Esophagus muscularis mucosa (tissue), 4 donors: ENCODE data around the gene MRPL28.

Source experiments
- CTCF ChIP-seq, 3 experiments: fragments of 200-600 bp in 2 of 3; fragments of 450-650 bp in 1 of 3; sonication (generic) in 2 of 3; IDR thresholded peaks; one replicate each; pipeline ENCODE4 v1.5.1; 2017 to 2019; ENCODE audit warnings: antibody characterized with exemption in 3 of 3, mild to moderate bottlenecking in 2 of 3, moderate library complexity in 1 of 3
- EP300 ChIP-seq: sonication (generic); formaldehyde crosslinking; IDR thresholded peaks from one replicate; pipeline ENCODE4 v1.6.1; 2017; ENCODE audit warnings: antibody characterized with exemption
- POLR2A ChIP-seq: fragments of 450-650 bp; IDR thresholded peaks from one replicate; pipeline ENCODE4 v1.6.1; 2017; ENCODE audit warnings: antibody characterized with exemption, moderate library complexity, mild to moderate bottlenecking, low read depth
- POLR2AphosphoS5 ChIP-seq, 2 donors: sonication (generic); formaldehyde crosslinking; IDR thresholded peaks; one replicate each; pipeline ENCODE4 v1.6.1; 2017; ENCODE audit warnings: antibody characterized with exemption in 2 of 2

GRCh38 chr16:391885-392335 lies 21.6 kb upstream of the MRPL28 start:
- TF ChIP-seq CTCF (IDR thresholded peaks at IDR 0.05) (peak; percentile 54 to 78 (median 76)), POLR2A (no peak), POLR2AphosphoS5 (IDR thresholded peaks at IDR 0.05) (no peak), EP300 (no peak)
